IMR-90 (cell line): Measurements from ENCODE around the gene PRAC1. TPM values are rescaled to one million over a fixed set of nuclear protein-coding genes. Genes with fewer than 3 reads are reported as not detected.

Experiments used
- ATAC-seq: fragments of 200-7000 bp; cut with Tn5 transposase; 2 replicates; pipeline ENCODE4 v1.9.1; 2020; ENCODE audit warnings: low read depth, mild to moderate bottlenecking, moderate library complexity
- BruUV-seq: library from RNA; stranded (reverse); fragments of 400-500 nt; replicated peaks from 2 replicates; lab custom pipeline; 2021; lab: Mats Ljungman, UMichigan
- CTCF ChIA-PET: fragments of 300-600 bp; formaldehyde crosslinking; extraction: SDS; loops from one replicate; lab custom pipeline; 2021; ENCODE audit warnings: antibody characterized with exemption; lab: Yijun Ruan, JAX
- POLR2A ChIA-PET: fragments of 300-600 bp; sonication (Branson Sonifier 250); formaldehyde crosslinking; loops from one replicate; lab custom pipeline; 2022; ENCODE audit warnings: antibody characterized with exemption; ENCODE audit not compliant: unreplicated experiment; lab: Charles Lee
- DNase-seq: peaks from one replicate; pipeline ENCODE4 v3.0.0; 2013
- H2AFZ ChIP-seq: replicated peaks from 2 replicates; pipeline ENCODE3; 2013; ENCODE audit warnings: low read length, mild to moderate bottlenecking; ENCODE audit not compliant: poor library complexity
- H2AK5ac ChIP-seq: 2 replicates; pipeline ENCODE4 v1.6.1; 2013; ENCODE audit warnings: low read depth, low read length, inconsistent platforms
- H2AK9ac ChIP-seq: replicated peaks from 2 replicates; pipeline ENCODE3; 2013; ENCODE audit warnings: mild to moderate bottlenecking, low read depth, low read length, moderate library complexity; ENCODE audit not compliant: poor library complexity
- H2BK120ac ChIP-seq: 2 replicates; pipeline ENCODE4 v1.6.1; 2013; ENCODE audit warnings: low read depth, low read length, inconsistent platforms
- H2BK15ac ChIP-seq: 3 replicates; pipeline ENCODE4 v1.6.1; 2013; ENCODE audit warnings: low read depth, low read length, inconsistent platforms
- H2BK20ac ChIP-seq: 2 replicates; pipeline ENCODE4 v1.6.1; 2013; ENCODE audit warnings: low read depth, mild to moderate bottlenecking, inconsistent platforms, low read length, moderate library complexity
- H2BK5ac ChIP-seq: 2 replicates; pipeline ENCODE4 v1.6.1; 2013; ENCODE audit warnings: mild to moderate bottlenecking, low read depth, low read length, inconsistent platforms; ENCODE audit not compliant: poor library complexity, severe bottlenecking
- H3K14ac ChIP-seq: replicated peaks from 2 replicates; pipeline ENCODE4 v1.6.1; 2013; ENCODE audit warnings: low read depth, low read length, inconsistent platforms
- H3K18ac ChIP-seq: 2 replicates; pipeline ENCODE4 v1.6.1; 2013; ENCODE audit warnings: low read depth, low read length, control low read depth
- H3K23ac ChIP-seq: 2 replicates; pipeline ENCODE4 v1.6.1; 2013; ENCODE audit warnings: low read depth, low read length, inconsistent platforms
- H3K27ac ChIP-seq: 2 replicates; pipeline ENCODE4 v1.5.1; 2013; ENCODE audit warnings: mild to moderate bottlenecking, control low read depth, low read length; ENCODE audit not compliant: insufficient read depth
- H3K27me3 ChIP-seq: 2 replicates; pipeline ENCODE4 v1.6.1; 2013; ENCODE audit warnings: low read length; ENCODE audit not compliant: control insufficient read depth, insufficient read depth
- H3K36me3 ChIP-seq: 2 replicates; pipeline ENCODE4 v1.6.1; 2013; ENCODE audit warnings: low read length, mixed read lengths; ENCODE audit not compliant: control insufficient read depth, insufficient read depth
- H3K4ac ChIP-seq: 2 replicates; pipeline ENCODE4 v1.6.1; 2013; ENCODE audit warnings: low read depth, low read length, inconsistent platforms
- H3K4me1 ChIP-seq: 2 replicates; pipeline ENCODE4 v1.6.1; 2013; ENCODE audit warnings: low read length, mixed read lengths; ENCODE audit not compliant: control insufficient read depth, insufficient read depth
- H3K4me2 ChIP-seq: 2 replicates; pipeline ENCODE4 v1.6.1; 2013; ENCODE audit warnings: low read depth, mild to moderate bottlenecking, control low read depth, low read length, moderate library complexity
- H3K4me3 ChIP-seq: 2 replicates; pipeline ENCODE4 v1.5.1; 2013; ENCODE audit warnings: low read depth, mild to moderate bottlenecking, control low read depth, low read length, moderate library complexity; ENCODE audit not compliant: insufficient read depth
- H3K56ac ChIP-seq: 2 replicates; pipeline ENCODE4 v1.6.1; 2013; ENCODE audit warnings: low read length, inconsistent platforms; ENCODE audit not compliant: insufficient read depth; ENCODE audit errors: extremely low read depth
- H3K79me1 ChIP-seq, 2 experiments: 2 replicates each; pipeline ENCODE4 v1.6.1; 2013; ENCODE audit warnings: low read length in 2 of 2, inconsistent platforms in 1 of 2, low read depth in 1 of 2
- H3K9ac ChIP-seq: 2 replicates; pipeline ENCODE4 v1.6.1; 2013; ENCODE audit warnings: low read depth, low read length, control low read depth
- H3K9me1 ChIP-seq: 2 replicates; pipeline ENCODE4 v1.6.1; 2013; ENCODE audit warnings: low read length, inconsistent platforms; ENCODE audit not compliant: insufficient read depth
- H3K9me3 ChIP-seq: 2 replicates; pipeline ENCODE4 v1.6.1; 2013; ENCODE audit warnings: low read length; ENCODE audit not compliant: control insufficient read depth, insufficient read depth
- H4K20me1 ChIP-seq: 2 replicates; pipeline ENCODE4 v1.6.1; 2013; ENCODE audit warnings: low read length, inconsistent platforms; ENCODE audit not compliant: insufficient read depth
- H4K5ac ChIP-seq: 2 replicates; pipeline ENCODE4 v1.6.1; 2013; ENCODE audit warnings: mild to moderate bottlenecking, low read depth, low read length, control low read depth
- H4K8ac ChIP-seq, 2 experiments: 2 replicates each; pipeline ENCODE4 v1.6.1; 2013; ENCODE audit warnings: low read depth in 2 of 2, low read length in 2 of 2, control low read depth in 1 of 2, inconsistent platforms in 1 of 2
- H4K91ac ChIP-seq: 2 replicates; pipeline ENCODE4 v1.6.1; 2013; ENCODE audit warnings: low read depth, low read length, inconsistent platforms; ENCODE audit not compliant: insufficient read depth
- BHLHE40 ChIP-seq: fragments of 150-350 bp; IDR thresholded peaks from 2 replicates; pipeline ENCODE4 v1.6.1; 2016; ENCODE audit warnings: mild to moderate bottlenecking, low read depth, low read length
- MAFK ChIP-seq: IDR thresholded peaks from 2 replicates; pipeline ENCODE4 v1.6.1; 2012; ENCODE audit warnings: low read depth, low read length, improper control_type of control experiment
- MAZ ChIP-seq: IDR thresholded peaks from 2 replicates; pipeline ENCODE4 v1.6.1; 2012; ENCODE audit warnings: low read depth, mild to moderate bottlenecking, low read length, improper control_type of control experiment, moderate library complexity, borderline replicate concordance
- POLR2A ChIP-seq: IDR thresholded peaks from 2 replicates; pipeline ENCODE4 v1.6.1; 2012; ENCODE audit warnings: mild to moderate bottlenecking, low read depth, low read length
- RCOR1 ChIP-seq: IDR thresholded peaks from 2 replicates; pipeline ENCODE4 v1.6.1; 2012; ENCODE audit warnings: mild to moderate bottlenecking, low read length, improper control_type of control experiment; ENCODE audit not compliant: insufficient replicate concordance
- RFX5 ChIP-seq: IDR thresholded peaks from 2 replicates; pipeline ENCODE4 v1.8.0; 2012; ENCODE audit warnings: low read depth, mild to moderate bottlenecking, low read length, moderate library complexity
- SMC3 ChIP-seq: fragments of 150-350 bp; IDR thresholded peaks from 2 replicates; pipeline ENCODE4 v1.6.1; 2016; ENCODE audit warnings: low read depth, mild to moderate bottlenecking, antibody characterized with exemption, low read length, moderate library complexity
- WGBS, 2 experiments: methylation state at CpG; one replicate each; pipeline versions ENCODE4 v1.1.5 to v1.1.7; 2013; ENCODE audit warnings: missing lambda C conversion rate in 2 of 2; ENCODE audit not compliant: insufficient read length in 1 of 2; ENCODE audit errors: extremely low coverage in 2 of 2; 5-methylcytosine and 5-hydroxymethylcytosine counted together
- dilution Hi-C: fragments of 300-500 bp; cut with HindIII; formaldehyde crosslinking; loops from one replicate; pipeline ENCODE4 v1.14.3; 2018; ENCODE audit warnings: low sequenced_read_pairs; ENCODE audit not compliant: unreplicated experiment
- in situ Hi-C: fragments of 300-500 bp; cut with MboI; formaldehyde crosslinking; loops from 3 replicates; pipeline ENCODE4 v1.14.3; 2019; ENCODE audit warnings: low sequenced_read_pairs, inconsistent platforms, mixed read lengths
- intact Hi-C: fragments of 100-400 bp; cut with micrococcal nuclease; formaldehyde crosslinking; loops from 2 replicates; pipeline ENCODE4 v1.10.0; 2022
- polyA plus RNA-seq, 3 experiments: library from polyadenylated mRNA; depleted of rRNA; stranded (reverse); fragments of >200 nt; gene quantifications; 2 replicates each; pipeline ENCODE4 v1.2.3, GENCODE V29; 2012; ENCODE audit warnings: low replicate concordance in 1 of 3
- total RNA-seq: library from RNA; depleted of rRNA; stranded (reverse); fragments of >200 nt; gene quantifications from 2 replicates; pipeline ENCODE4 v1.2.3, GENCODE V29; 2012

The PRAC1 gene
- total and polyA plus RNA-seq, 2 of the 4 experiments (the other 2 are of a cell fraction): not detected

DNA sequence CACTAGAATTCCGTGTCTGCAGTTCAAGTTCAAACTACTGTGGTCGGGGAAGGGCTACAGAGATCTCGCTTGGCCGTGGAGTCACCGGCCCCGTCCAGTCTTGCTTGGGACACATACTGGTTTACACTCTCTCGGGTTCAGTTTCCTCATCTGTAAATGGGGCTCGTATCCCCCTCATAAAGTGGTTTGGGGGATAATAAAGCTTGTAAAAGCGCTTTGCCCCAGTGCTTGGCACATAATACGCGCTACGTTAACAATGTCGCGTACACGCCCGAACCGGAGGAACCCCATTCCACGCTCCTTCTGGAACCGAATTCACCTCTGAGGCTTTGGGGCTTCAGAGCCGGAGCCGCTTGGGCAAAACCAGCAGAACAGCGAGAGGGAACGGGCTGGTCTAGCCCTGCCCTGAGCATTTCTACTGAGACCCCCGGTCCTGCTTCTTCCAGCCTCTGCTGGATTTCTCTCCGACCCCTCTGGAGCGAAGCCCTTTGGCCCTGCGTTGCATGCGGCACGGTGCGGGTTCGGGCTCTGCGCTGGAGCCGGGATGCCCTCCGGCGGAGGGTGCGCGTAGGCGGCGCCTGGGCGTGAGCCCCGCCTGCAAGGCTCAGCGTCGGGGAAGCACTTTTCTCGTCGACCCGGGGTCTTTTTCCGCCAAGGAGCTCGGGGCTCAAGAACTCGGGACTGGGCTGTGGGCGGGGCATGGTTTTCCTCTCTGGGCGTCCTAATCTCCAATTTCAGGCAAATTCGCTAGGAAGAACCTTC is 32.4 kb upstream of the PRAC1 start (continued):
- TF ChIP-seq POLR2A: no peak

- ChIA-PET POLR2A (no interaction called here), CTCF (no interaction called here)
- Histone ChIP-seq H2BK5ac (no peak overlapping the region), H3K27me3 (peaks cover 94% of the 10 kb centered on the region), H4K5ac (no peak overlapping the region), H3K36me3 (no peaks in the 10 kb centered on the region), H3K9ac (no peak overlapping the region), H2BK15ac (no peak overlapping the region), H2BK20ac (no peak overlapping the region), H4K20me1 (peaks cover 19% of the 10 kb centered on the region; the same call in 1 of the 2 replicates), H3K9me1 (peaks cover 6% of the 10 kb centered on the region; the same call in 1 of the 2 replicates), H3K79me1 (no peaks in the 10 kb centered on the region), H3K4me2 (no peak overlapping the region), H4K8ac (no peak overlapping the region), H2AK5ac (0 out of 2 replicates have a peak overlapping the region, but pooled peaks have one; percentile 28), H2AK9ac (no peak overlapping the region), H2AFZ (peak overlapping the region; percentile 36), H3K27ac (no peak overlapping the region), H3K23ac (peak overlapping the region; percentile 18; the same call in 1 of the 2 replicates), H2BK120ac (no peak overlapping the region), H3K14ac (no peak overlapping the region), H3K4me3 (no peak overlapping the region), H4K91ac (no peak overlapping the region), H3K4me1 (no peaks in the 10 kb centered on the region), H3K4ac (no peak overlapping the region), H3K18ac (no peak overlapping the region), H3K56ac (no peak overlapping the region), H3K9me3 (peaks cover 11% of the 10 kb centered on the region)
- intact Hi-C loops (no loop called here), dilution Hi-C loops (no loop called here), in situ Hi-C loops (loop anchor here (25.0 kb wide), 1 partner anchor 367 kb away; no protein-coding TSS in a partner anchor)
- BruUV-seq: no TSS peak
- TF ChIP-seq MAZ: no peak
- TF ChIP-seq RCOR1: no peak
- TF ChIP-seq SMC3: no peak
- TF ChIP-seq MAFK: no peak
- TF ChIP-seq BHLHE40: no peak
- no peak for TF ChIP-seq RFX5
- WGBS, 2 experiments: 13% methylated on average over 6 of the region's 22 CpGs; no CpG with 5 or more reads in 1 of the 2 experiments
- ATAC-seq (no peak), DNase-seq (no peak)
Observed at GRCh38 chr17:48753794-48754499, 31.6 kb upstream of the PRAC1 start.
